SIG-M5 (cell line): ENCODE results near the gene FAM156A.
"Not testable (repeated sequence)": the region's sequence is repeated elsewhere in the genome, so short reads cannot be mapped to it uniquely, and the experiment has no call there.

Experiments
- DNase-seq: peaks from one replicate; lab custom pipeline; 2025; lab: John Stamatoyannopoulos, UW

FAM156A gene

GRCh38 chrX:52905531-52905930, 52.8 kb downstream of the FAM156A start:
- DNase-seq: not testable (repeated sequence)
